Sigmoid colon (tissue), 7 donors: ENCODE data around the gene CCSER1. TPM values are rescaled to one million over a fixed set of nuclear protein-coding genes. Genes with fewer than 3 reads are reported as not detected.

Source experiments
- DNase-seq: peaks from one replicate; pipeline ENCODE4 v3.0.0-alpha.2; 2019
- H3K27ac ChIP-seq, 4 donors: fragments of 200-600 bp; sonication (generic); one replicate each; pipeline ENCODE4 v1.5.1; 2016 to 2019; ENCODE audit warnings: mild to moderate bottlenecking in 1 of 4
- H3K27me3 ChIP-seq, 3 donors: fragments of 200-600 bp; sonication (generic); one replicate each; pipeline ENCODE4 v1.5.1; 2019; ENCODE audit warnings: mild to moderate bottlenecking in 1 of 3
- H3K36me3 ChIP-seq, 4 donors: fragments of 200-600 bp; sonication (generic); one replicate each; pipeline ENCODE4 v1.5.1; 2016 to 2019
- H3K4me1 ChIP-seq, 4 donors: fragments of 200-600 bp; sonication (generic); one replicate each; pipeline ENCODE4 v1.5.1; 2017 to 2019
- H3K4me3 ChIP-seq, 4 donors: fragments of 200-600 bp; sonication (generic); one replicate each; pipeline ENCODE4 v1.5.1; 2017 to 2019; ENCODE audit warnings: mild to moderate bottlenecking in 2 of 4, moderate library complexity in 1 of 4
- H3K9me3 ChIP-seq, 4 donors: fragments of 200-600 bp in 3 of 4; sonication (generic) in 3 of 4; one replicate each; pipeline versions ENCODE4 v1.5.1 to v1.6.1; 2013 to 2019
- EP300 ChIP-seq, 4 donors: sonication (generic); formaldehyde crosslinking; IDR thresholded peaks; one replicate each; pipeline ENCODE4 v1.6.1; 2017; ENCODE audit warnings: antibody characterized with exemption in 4 of 4
- POLR2A ChIP-seq, 2 donors: fragments of 450-650 bp; IDR thresholded peaks; one replicate each; pipeline ENCODE4 v1.6.1; 2016; ENCODE audit warnings: antibody characterized with exemption in 2 of 2, mild to moderate bottlenecking in 2 of 2, moderate library complexity in 2 of 2
- POLR2AphosphoS5 ChIP-seq, 4 donors: sonication (generic); formaldehyde crosslinking; IDR thresholded peaks; one replicate each; pipeline ENCODE4 v1.6.1; 2017; ENCODE audit warnings: antibody characterized with exemption in 4 of 4
- WGBS, 2 donors: extraction: QIAGEN DNeasy Blood & Tissue Kit; methylation state at CpG; one replicate each; pipeline ENCODE4 v1.1.7; 2013; 5-methylcytosine and 5-hydroxymethylcytosine counted together
- intact Hi-C: fragments of 100-400 bp; cut with DNase I; formaldehyde crosslinking; loops from one replicate; pipeline ENCODE4 v1.15.1; 2023
- polyA plus RNA-seq, 3 donors: library from polyadenylated mRNA; stranded (reverse); fragments of 200-250 nt; gene quantifications; one replicate each; pipeline ENCODE4 v1.2.3, GENCODE V29; 2013
- total RNA-seq, 4 donors: library from RNA; depleted of rRNA; stranded (reverse); fragments of >200 nt; gene quantifications; one replicate each; pipeline ENCODE4 v1.1.0, GENCODE V29; 2016
- TF ChIP-seq, protein P1 (sequence below), 4 experiments: fragments of 450-650 bp in 3 of 4; fragments of 200-600 bp in 1 of 4; IDR thresholded peaks; one replicate each; pipeline ENCODE4 v1.5.1; 2016 to 2019; ENCODE audit warnings: antibody characterized with exemption in 4 of 4, mild to moderate bottlenecking in 3 of 4, moderate library complexity in 2 of 4
- donor health status: healthy with polysubstance abuse.
- donor health status: Bipolar disorder and iron deficiency.
- donor health status: healthy.

CCSER1 gene
- total and polyA plus RNA-seq, 7 donors, result 1.6 to 7.2 (median 4.2) TPM

DNA sequence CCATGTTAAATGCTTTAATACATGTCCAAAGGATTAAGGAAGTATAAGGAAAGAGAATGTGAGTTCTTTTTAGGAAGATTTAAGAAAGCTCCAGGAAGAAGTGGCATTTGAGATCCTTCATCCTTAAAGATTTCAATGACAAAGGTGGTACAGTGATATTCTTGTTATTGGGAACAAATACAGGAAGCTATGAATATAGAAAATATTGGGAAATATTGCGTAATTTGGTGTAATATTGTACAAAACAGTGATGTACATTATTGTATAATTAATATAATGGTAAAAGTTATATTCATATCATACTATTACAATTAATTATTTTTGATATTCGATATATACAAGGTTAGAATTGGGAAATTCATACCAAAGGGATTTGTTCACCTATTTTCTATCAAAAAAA is 937.9 kb downstream of the CCSER1 start:
- intact Hi-C loops, result no loop called here
- Histone ChIP-seq H3K36me3 (no peaks in the 10 kb centered on the region), H3K4me1 (peaks cover 0 to 8% (median 3%) of the 10 kb centered on the region in 4 donors), H3K27ac (no peak overlapping the region), H3K27me3 (no peaks in the 10 kb centered on the region), H3K4me3 (no peak overlapping the region), H3K9me3 (no peaks in the 10 kb centered on the region)
- WGBS, 2 donors, result 92 to 93% methylated on average over 2 of the region's 2 CpGs
- DNase-seq, result no peak
- TF ChIP-seq, protein P1, sequence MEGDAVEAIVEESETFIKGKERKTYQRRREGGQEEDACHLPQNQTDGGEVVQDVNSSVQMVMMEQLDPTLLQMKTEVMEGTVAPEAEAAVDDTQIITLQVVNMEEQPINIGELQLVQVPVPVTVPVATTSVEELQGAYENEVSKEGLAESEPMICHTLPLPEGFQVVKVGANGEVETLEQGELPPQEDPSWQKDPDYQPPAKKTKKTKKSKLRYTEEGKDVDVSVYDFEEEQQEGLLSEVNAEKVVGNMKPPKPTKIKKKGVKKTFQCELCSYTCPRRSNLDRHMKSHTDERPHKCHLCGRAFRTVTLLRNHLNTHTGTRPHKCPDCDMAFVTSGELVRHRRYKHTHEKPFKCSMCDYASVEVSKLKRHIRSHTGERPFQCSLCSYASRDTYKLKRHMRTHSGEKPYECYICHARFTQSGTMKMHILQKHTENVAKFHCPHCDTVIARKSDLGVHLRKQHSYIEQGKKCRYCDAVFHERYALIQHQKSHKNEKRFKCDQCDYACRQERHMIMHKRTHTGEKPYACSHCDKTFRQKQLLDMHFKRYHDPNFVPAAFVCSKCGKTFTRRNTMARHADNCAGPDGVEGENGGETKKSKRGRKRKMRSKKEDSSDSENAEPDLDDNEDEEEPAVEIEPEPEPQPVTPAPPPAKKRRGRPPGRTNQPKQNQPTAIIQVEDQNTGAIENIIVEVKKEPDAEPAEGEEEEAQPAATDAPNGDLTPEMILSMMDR (IDR thresholded peaks at IDR 0.05), result no peak
- TF ChIP-seq POLR2AphosphoS5 (IDR thresholded peaks at IDR 0.05) (no peak), POLR2A (IDR thresholded peaks at IDR 0.05) (no peak), EP300 (IDR thresholded peaks at IDR 0.05) (no peak)

DNA sequence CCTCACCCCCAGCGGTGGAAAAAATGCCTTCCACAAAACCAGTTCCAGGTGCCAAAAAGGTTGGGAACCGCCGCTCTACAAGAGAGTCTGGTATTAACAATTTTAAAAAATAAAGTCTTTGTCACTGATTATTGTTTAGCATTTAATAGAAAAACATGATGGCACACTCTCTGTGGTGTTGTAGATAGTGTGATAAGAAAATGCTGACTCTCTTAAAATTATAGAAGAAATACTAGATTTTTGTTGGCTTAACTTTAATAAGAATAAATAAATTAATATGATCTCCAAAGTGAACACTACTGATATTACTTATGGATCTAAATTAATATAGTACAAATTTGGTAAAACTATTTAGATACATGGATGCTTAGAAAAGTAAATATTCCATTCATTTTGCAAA is 943.5 kb downstream of the CCSER1 start:
- no peak for TF ChIP-seq POLR2AphosphoS5 (IDR thresholded peaks at IDR 0.05)
- TF ChIP-seq, protein P1 (IDR thresholded peaks at IDR 0.05), result no peak
- TF ChIP-seq EP300 (IDR thresholded peaks at IDR 0.05), result no peak
- no peak for TF ChIP-seq POLR2A (IDR thresholded peaks at IDR 0.05)
- no peaks in the 10 kb centered on the region for H3K27me3 ChIP-seq
- H3K4me3 ChIP-seq, result no peak overlapping the region
- DNase-seq, result no peak
- WGBS, 2 donors, result 92 to 94% methylated on average over 3 of the region's 3 CpGs
- intact Hi-C loops, result no loop called here
- peaks cover 0 to 15% (median 0%) of the 10 kb centered on the region in 4 donors for H3K4me1 ChIP-seq
- H3K36me3 ChIP-seq, result no peaks in the 10 kb centered on the region
- H3K27ac ChIP-seq, result no peak overlapping the region
- no peaks in the 10 kb centered on the region for H3K9me3 ChIP-seq

DNA sequence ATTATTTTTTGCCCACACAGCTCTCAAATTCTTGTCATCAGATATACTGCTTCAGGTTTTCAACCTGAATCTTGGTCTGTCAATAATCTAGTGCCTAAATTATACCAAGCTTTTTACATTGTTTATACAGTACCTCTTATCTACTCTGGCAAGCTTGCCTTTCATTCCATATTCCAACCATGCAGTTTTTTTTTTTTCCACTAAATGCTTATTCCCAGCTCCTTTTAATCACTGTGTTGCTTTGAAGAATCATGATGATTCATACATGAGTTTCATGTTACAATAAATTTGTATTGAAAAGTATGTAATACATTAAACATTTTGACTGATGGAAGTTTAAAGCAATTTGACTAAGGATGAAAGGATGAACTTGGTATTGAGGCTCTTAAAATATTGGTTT is 949.0 kb downstream of the CCSER1 start:
- no peak overlapping the region for H3K27ac ChIP-seq
- H3K27me3 ChIP-seq, result no peaks in the 10 kb centered on the region
- DNase-seq, result no peak
- TF ChIP-seq, protein P1 (IDR thresholded peaks at IDR 0.05), result no peak
- TF ChIP-seq POLR2A (IDR thresholded peaks at IDR 0.05), result no peak
- TF ChIP-seq POLR2AphosphoS5 (IDR thresholded peaks at IDR 0.05), result no peak
- no peak for TF ChIP-seq EP300 (IDR thresholded peaks at IDR 0.05)
- peaks cover 0 to 5% (median 3%) of the 10 kb centered on the region in 4 donors for H3K9me3 ChIP-seq
- intact Hi-C loops, result no loop called here
- H3K4me3 ChIP-seq, result no peak overlapping the region
- H3K4me1 ChIP-seq, result peaks cover 0 to 15% (median 0%) of the 10 kb centered on the region in 4 donors
- H3K36me3 ChIP-seq, result no peaks in the 10 kb centered on the region

DNA sequence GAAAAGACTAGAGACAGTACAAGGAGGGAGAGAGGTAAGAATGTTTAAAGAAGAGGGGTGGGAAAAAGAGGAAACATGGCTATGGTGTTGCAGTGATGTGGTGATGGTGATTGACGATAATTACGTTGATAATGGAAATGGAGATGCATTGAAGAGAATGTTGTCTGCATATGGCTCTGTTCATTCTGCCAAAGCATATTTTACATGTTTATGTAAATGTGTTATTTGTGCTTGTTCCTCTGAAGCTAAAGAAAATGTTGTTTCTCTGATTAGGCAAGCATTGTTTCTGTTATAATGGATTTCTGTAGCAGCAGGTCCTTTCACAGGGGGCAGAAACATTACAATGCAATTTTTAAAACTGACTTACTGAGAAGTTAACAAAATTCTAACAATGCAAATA is 958.8 kb downstream of the CCSER1 start:
- Histone ChIP-seq H3K4me3 (no peak overlapping the region), H3K36me3 (no peaks in the 10 kb centered on the region), H3K27ac (no peak overlapping the region), H3K4me1 (no peaks in the 10 kb centered on the region), H3K9me3 (peaks cover 0 to 3% (median 0%) of the 10 kb centered on the region in 4 donors), H3K27me3 (no peaks in the 10 kb centered on the region)
- DNase-seq, result no peak
- intact Hi-C loops, result no loop called here
- TF ChIP-seq POLR2A (IDR thresholded peaks at IDR 0.05) (no peak), EP300 (IDR thresholded peaks at IDR 0.05) (no peak), POLR2AphosphoS5 (IDR thresholded peaks at IDR 0.05) (no peak)
- TF ChIP-seq, protein P1 (IDR thresholded peaks at IDR 0.05), result no peak
- WGBS, 2 donors, result 86 to 90% methylated on average over 2 of the region's 2 CpGs

DNA sequence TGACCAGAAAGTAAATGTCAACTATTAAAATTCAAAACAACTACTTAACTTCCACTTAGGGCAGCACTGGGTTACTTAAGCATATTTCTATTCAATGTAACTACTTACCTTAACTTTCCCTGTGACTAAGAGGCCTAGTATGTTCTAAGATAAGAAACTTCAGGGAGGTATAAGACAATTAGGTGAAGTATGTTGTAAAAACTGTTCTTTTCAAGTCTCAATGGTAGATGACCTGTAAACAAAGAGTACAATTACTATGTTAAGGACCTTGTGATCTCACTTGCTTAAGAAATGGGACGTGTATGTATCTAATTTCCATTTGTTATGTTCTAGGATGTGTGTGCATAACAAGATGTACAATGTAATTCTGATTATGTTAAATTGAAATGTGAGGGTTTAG is 960.5 kb downstream of the CCSER1 start:
- Histone ChIP-seq H3K27ac (no peak overlapping the region), H3K9me3 (peaks cover 0 to 3% (median 0%) of the 10 kb centered on the region in 4 donors), H3K27me3 (no peaks in the 10 kb centered on the region), H3K4me1 (no peaks in the 10 kb centered on the region), H3K4me3 (no peak overlapping the region), H3K36me3 (no peaks in the 10 kb centered on the region)
- intact Hi-C loops, result no loop called here
- no peak for DNase-seq
- WGBS, 2 donors, result 64 to 77% methylated on average over 1 of the region's 1 CpG
- TF ChIP-seq EP300 (IDR thresholded peaks at IDR 0.05) (no peak), POLR2AphosphoS5 (IDR thresholded peaks at IDR 0.05) (no peak)
